OCI-LY3 (cell line): ENCODE measurements around the gene LYPD6B.

Experiments
- CTCF ChIP-seq: fragments of 200-600, 300-600 bp; sonication (generic); IDR thresholded peaks from 2 replicates; pipeline ENCODE4 v1.5.1; 2014; ENCODE audit warnings: antibody characterized with exemption, low read length, low read depth
- EZH2phosphoT487 ChIP-seq: fragments of 200-600 bp; shearing (Covaris generic); IDR thresholded peaks from 2 replicates; pipeline ENCODE4 v1.6.1; 2018; ENCODE audit warnings: antibody characterized with exemption, mixed run types, low read depth

GRCh38 chr2:149002378-149002890 lies 36.1 kb upstream of the LYPD6B start:
- TF ChIP-seq CTCF (no peak), EZH2phosphoT487 (no peak)
